HG02642 (cell line): ENCODE data around the gene ZMIZ1.

Experiments
- ATAC-seq: cut with Tn5 transposase; IDR thresholded peaks from one replicate; pipeline ENCODE4 v1.9.1; 2021; ENCODE audit warnings: mild to moderate bottlenecking; ENCODE audit not compliant: unreplicated experiment, poor library complexity

Gene ZMIZ1

GRCh38 chr10:79249186-79250121 is 180.7 kb downstream of the ZMIZ1 start:
- ATAC-seq: peak; percentile 59

- peak; percentile 24 for ATAC-seq
These were observed 181.5 kb downstream of the ZMIZ1 start for GRCh38 chr10:79250259-79250658.

GRCh38 chr10:79252450-79252849 is 183.7 kb downstream of the ZMIZ1 start:
- ATAC-seq: no peak

- ATAC-seq: no peak
These were observed 184.2 kb downstream of the ZMIZ1 start for GRCh38 chr10:79252971-79253370.

GRCh38 chr10:79253704-79254103 is 184.9 kb downstream of the ZMIZ1 start:
- ATAC-seq: no peak

GRCh38 chr10:79254333-79255006 is 185.7 kb downstream of the ZMIZ1 start:
- ATAC-seq: no peak

GRCh38 chr10:79255007-79255507 is 186.3 kb downstream of the ZMIZ1 start:
- ATAC-seq: no peak

- no peak for ATAC-seq
These were observed 187.6 kb downstream of the ZMIZ1 start for GRCh38 chr10:79256264-79256806.

- no peak for ATAC-seq
These were observed 190.1 kb downstream of the ZMIZ1 start for GRCh38 chr10:79258894-79259293.

GRCh38 chr10:79259834-79260233 is 191.1 kb downstream of the ZMIZ1 start:
- no peak for ATAC-seq

GRCh38 chr10:79260811-79261740 is 192.3 kb downstream of the ZMIZ1 start:
- no peak for ATAC-seq

GRCh38 chr10:79262131-79262530 is 193.4 kb downstream of the ZMIZ1 start:
- ATAC-seq: no peak

GRCh38 chr10:79262959-79263746 is 194.4 kb downstream of the ZMIZ1 start:
- ATAC-seq: no peak

- no peak for ATAC-seq
These were observed 195.2 kb downstream of the ZMIZ1 start for GRCh38 chr10:79263939-79264338.

- no peak for ATAC-seq
These were observed 196.2 kb downstream of the ZMIZ1 start for GRCh38 chr10:79264942-79265341.

GRCh38 chr10:79266084-79266483 is 197.3 kb downstream of the ZMIZ1 start:
- ATAC-seq: peak; percentile 39

- ATAC-seq: peak; percentile 83
These were observed 198.0 kb downstream of the ZMIZ1 start for GRCh38 chr10:79266543-79267312.

- no peak for ATAC-seq
These were observed 198.7 kb downstream of the ZMIZ1 start for GRCh38 chr10:79267499-79267898.
